PC-9 (cell line): ENCODE measurements around the gene LMX1A.

Source experiments
- EZH2 ChIP-seq: fragments of 200-600 bp; sonication (generic); IDR thresholded peaks from 2 replicates; pipeline ENCODE4 v1.8.0; 2017; ENCODE audit warnings: antibody characterized with exemption, low read depth
- TF ChIP-seq, protein P1 (sequence below): fragments of 200-600 bp; sonication (generic); conservative IDR thresholded peaks from 2 replicates; pipeline ENCODE4 v1.6.1; 2017; ENCODE audit warnings: mixed run types, antibody characterized with exemption, mild to moderate bottlenecking, moderate library complexity

DNA sequence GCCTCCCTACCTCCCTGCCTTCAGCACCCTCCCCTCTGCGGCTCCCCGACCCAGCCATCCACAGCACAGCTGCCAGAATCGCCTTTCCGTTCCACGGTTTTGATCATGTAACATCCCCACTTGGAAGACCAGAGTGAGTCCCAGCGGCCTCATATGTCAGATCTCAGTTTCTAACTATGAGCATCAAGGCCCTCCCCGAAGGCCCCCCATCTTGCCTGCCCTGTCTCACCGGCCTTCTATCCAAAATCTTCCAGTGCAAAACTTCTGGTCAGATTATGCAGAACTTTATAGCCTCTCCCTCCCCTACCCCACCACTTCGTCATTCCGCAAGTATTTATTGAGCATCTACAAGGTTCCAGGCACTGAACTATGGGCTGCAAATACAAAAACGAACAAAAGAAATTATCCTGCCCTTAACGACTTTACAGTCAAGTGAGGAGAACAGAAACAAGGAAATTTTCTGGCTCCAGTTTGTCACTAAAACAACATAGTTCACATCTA lies 20.3 kb upstream of the LMX1A start:
- TF ChIP-seq EZH2: no peak
- TF ChIP-seq, protein P1, sequence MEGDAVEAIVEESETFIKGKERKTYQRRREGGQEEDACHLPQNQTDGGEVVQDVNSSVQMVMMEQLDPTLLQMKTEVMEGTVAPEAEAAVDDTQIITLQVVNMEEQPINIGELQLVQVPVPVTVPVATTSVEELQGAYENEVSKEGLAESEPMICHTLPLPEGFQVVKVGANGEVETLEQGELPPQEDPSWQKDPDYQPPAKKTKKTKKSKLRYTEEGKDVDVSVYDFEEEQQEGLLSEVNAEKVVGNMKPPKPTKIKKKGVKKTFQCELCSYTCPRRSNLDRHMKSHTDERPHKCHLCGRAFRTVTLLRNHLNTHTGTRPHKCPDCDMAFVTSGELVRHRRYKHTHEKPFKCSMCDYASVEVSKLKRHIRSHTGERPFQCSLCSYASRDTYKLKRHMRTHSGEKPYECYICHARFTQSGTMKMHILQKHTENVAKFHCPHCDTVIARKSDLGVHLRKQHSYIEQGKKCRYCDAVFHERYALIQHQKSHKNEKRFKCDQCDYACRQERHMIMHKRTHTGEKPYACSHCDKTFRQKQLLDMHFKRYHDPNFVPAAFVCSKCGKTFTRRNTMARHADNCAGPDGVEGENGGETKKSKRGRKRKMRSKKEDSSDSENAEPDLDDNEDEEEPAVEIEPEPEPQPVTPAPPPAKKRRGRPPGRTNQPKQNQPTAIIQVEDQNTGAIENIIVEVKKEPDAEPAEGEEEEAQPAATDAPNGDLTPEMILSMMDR: no peak
